Measurements from ENCODE around the gene FTSJ3.
A peak's percentile ranks its signal among the peaks of the same experiment; 100 is the strongest.
"Not testable (repeated sequence)": the region's sequence is repeated elsewhere in the genome, so short reads cannot be mapped to it uniquely, and the experiment has no call there.

Gene FTSJ3

GRCh38 chr17:63843910-63844677 lies 16.6 kb upstream of the FTSJ3 start:
- no peak for DNase-seq (ENCODE audit: low read depth, low spot score)

DNA sequence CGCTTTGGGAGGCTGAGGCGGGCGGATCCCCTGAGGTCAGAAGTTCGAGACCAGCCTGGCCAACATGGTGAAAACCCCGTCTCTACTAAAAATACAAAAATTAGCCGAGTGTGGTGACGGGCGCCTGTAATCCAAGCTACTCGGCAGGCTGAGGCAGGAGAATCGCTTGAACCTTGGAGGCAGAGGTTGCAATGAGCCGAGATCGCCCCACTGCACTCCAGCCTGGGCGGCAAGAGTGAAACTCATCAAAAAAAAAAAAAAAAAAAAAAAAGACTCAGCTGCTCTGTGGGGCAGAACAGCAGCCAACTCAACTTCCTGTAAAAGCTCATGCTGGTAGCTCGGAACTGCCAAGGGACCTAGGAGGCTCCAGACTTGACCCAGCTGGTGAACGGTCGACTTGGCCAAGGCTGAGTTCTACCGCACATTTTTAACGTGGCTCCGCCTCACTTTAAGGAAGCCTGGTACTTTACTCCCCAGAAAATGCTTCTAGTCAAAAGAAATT lies 16.0 kb upstream of the FTSJ3 start:
- not testable (repeated sequence) for DNase-seq (ENCODE audit: low read depth, low spot score)

DNA sequence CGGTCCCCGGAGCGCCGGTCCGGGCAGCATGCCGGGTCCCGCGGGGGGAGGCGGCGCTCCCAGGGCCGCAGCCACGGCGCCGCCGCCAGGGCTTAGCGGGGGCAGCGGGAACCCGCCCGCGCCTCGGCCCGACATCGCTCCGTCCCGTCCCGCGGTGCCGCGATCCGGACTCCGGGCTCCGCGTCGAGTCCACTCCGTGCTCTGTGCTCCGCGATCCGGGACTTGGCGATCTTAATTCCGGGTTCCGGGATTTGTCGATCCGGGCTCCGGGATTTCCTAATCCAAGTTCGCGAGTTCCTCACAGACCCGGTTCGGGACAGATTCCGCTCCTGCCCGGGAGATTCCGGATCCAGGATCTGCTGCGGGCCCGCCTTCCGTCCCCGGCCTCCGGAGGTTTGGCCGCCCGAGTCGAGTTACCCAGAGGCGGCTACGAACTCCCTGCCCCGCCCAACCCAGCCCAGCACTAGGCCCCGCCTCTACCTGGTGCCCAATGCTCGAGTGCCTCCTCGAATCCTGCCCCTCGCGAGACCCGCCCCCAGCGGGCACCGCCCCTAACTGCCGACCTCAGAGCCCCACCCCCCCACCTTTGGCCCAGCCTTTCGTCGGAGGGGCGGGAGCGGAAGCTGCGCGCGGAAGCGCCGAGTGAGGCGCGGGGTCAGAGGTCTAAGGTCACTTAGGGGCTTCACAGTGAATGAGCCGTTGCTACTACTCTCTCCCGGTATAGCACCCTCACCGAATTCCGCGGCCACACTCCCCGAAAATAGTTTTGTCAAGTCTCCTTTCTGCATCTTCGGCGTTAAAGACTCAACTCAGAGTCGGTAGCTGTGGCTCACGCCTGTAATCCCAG lies 15.3 kb upstream of the FTSJ3 start, which contains the start of gene SMARCD2:
TSS of gene SMARCD2 (minus strand) at position 146 of the 847 bp plus-strand sequence. CDS start at position 135, 11 bp downstream.
- DNase-seq (ENCODE audit: low read depth, low spot score), result peak; percentile 94

DNA sequence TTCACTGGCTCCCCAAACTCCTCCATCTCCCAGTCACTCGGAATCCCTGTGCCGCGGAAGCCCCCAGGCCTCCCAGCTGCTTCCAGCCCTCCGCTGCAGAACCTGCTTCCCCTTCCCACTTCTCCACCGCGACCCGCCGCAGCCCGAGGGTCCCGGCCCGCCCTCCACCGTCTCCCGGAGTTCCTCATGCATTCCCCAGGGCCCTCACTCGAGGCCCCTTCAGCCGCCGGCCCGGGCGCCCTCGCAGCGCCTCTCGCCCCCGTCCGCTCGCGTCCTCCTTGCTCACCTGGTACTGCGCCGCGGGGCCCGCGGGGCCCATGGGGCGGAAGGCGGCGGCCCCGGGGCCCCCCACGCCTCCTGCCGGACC lies 14.7 kb upstream of the FTSJ3 start:
- no peak for DNase-seq (ENCODE audit: low read depth, low spot score)

GRCh38 chr17:63841350-63842172 lies 14.1 kb upstream of the FTSJ3 start:
- DNase-seq (ENCODE audit: low read depth, low spot score), result no peak

DNA sequence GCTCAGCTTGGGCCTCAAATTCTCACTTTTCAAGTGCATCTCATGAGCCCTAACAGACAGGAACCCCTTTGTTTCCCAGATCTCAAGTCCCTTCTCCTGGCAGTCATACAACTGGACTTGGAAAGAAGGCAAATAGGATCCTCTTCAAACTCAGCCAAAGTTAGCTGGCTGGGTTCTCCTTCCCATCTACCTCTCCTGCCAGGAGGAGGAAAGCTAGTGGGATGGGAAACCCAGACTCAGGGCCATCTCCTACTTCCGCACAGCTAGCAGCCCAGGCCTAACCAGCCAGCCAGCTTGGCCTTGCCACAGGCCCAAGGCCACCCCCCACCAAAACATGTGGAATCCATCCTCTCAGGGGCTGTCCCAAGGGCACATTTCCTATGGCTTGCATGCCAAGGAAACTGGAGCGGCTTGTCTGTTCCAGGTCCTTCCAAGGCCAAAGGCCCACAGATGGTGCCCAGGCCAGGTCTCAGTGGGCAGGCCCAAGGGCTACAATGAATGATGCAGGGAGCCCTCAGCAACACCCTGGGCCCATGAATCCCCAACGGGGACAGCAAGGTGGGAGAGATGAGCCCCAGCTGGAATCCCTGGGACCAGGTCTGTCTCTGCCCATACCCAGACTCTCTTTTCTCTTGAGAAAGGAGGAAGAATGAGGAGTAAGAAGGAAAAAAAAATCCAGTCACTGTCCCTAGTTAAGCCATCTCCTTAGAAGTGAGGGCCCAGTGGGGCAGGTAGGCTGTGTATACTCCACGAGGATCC lies 13.3 kb upstream of the FTSJ3 start:
- no peak for DNase-seq (ENCODE audit: low read depth, low spot score)

DNA sequence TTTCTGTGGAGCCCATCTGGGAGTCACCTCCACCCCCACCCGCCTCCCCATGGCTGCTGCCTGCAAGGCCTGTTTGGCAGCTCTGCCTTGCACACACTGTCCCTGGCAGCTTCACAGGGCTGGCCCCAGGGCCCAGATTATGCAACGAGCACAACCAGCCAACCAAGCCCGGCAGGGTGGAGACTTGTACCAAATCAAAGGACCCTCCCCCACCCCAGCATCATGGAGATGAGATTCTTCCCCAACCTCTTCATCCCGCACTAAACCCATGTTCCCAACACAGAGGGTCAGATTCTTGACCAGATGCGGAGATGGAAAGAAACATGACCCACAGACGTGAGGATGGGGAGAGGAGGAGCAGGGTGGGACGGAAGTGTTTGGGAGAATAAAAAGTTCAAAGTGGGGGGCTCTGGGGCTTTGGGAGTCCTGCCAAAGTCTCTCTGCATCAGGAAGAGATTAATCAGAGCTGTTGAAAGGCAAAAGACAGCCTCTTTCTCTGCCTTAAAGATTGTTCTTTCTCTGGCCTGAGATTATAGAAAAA lies 11.2 kb upstream of the FTSJ3 start:
- DNase-seq (ENCODE audit: low read depth, low spot score), result no peak

- no peak for DNase-seq (ENCODE audit: low read depth, low spot score)
These were observed 10.6 kb upstream of the FTSJ3 start for GRCh38 chr17:63837962-63838600.

DNA sequence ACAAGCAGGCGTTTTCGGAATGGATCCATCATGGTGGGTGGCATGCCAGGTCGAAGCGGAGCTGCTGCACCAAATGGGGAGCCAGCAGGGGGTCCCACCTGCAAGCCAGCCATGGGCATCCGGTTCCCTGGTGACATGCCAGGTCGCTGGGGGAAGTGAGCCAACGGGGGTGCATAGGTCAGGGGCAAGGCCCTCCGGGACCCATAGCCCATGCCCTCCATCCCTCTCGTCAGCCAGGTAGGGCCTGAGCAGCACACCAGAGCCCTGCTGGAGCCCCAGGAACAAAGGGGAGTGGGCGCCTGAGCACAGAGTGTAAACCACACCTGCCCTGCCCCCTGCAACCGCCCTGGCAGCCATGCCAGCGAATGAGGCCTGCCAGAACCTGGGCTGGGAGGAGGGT lies 10.0 kb upstream of the FTSJ3 start:
- DNase-seq (ENCODE audit: low read depth, low spot score), result no peak

- no peak for DNase-seq (ENCODE audit: low read depth, low spot score)
These were observed 9.3 kb upstream of the FTSJ3 start for GRCh38 chr17:63836811-63837210.

DNA sequence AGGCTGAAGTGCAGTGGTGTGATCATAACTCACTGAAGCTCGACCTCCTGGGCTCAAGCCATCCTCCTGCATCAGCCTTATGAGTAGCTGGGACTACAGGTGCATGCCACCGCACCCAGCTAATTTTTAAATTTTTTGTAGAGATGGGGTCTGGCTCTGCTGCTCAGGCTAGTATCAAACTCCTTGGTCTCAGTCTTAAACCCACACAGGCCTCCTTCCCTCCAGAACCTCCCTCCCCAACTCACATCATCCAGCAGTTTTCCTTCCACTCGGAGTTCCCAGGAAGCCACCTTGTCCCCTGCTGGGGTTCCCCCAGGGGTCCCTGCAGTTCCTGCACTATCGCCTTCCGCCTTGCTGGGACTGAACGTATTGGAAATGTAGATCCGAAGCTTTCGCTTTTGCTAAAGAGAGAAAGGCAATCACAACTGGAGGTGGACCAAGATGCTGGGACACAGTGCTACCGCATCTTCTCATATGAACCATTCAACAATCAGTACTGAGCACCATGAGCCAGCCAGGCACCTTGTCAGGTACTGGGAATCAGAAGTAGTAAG lies 7.8 kb upstream of the FTSJ3 start:
- DNase-seq (ENCODE audit: low read depth, low spot score), result no peak

GRCh38 chr17:63834431-63835166 lies 7.1 kb upstream of the FTSJ3 start:
- peak; percentile 47 for DNase-seq (ENCODE audit: low read depth, low spot score)

GRCh38 chr17:63833741-63834373 lies 6.4 kb upstream of the FTSJ3 start:
- no peak for DNase-seq (ENCODE audit: low read depth, low spot score)

DNA sequence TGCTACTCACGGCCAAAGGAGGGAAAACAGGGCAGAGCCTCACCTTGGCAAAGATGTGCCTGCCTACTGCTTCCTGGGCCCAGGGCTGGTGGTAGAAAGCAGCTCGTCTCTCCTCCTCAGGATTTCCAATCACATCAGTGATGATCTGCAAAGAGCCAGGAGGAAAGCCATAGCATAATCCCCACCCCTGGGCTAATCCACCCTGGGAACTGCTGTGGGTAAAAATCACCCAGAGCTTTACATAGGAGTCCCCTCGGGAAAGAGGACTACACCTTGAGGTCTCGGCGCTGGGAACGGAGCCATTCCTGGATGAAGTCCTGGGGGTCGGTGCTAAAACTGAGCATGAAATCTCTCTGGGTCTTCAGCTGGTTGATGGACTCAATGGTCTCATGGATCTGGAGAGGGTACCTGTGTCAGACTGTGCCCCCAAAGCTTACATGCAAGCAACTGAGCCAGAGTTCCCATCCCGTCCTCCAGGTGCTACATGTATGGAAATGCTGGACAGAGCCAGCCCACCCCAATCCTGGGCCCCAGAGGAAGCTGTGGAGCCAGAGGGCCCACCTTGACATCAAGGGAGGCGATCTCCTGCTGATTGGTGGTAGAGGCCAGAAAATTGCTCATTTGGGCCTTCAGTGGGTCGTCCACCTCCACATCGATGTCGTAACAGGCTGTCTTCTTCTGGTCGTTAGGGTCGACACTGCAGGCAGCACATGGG lies 5.7 kb upstream of the FTSJ3 start:
- DNase-seq (ENCODE audit: low read depth, low spot score), result no peak

DNA sequence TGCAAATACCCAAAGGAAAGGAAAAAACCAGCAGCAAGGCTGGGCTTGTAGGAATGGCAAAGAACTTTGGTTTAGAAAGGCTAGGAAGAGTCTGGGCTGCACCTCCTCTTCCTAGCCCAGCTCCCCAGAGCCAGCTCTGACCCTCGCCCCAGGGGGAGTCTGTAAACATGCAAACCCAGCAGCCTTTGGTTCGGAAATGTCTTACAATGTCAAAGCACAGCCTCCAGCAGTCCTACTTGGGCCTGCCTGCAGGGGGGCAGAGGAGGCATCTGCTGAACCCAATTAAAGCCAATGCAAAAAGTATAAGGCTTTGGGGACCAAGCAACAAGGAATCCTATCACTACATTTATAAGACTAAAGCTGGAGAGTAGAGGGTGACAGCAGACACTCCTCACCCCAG lies 5.0 kb upstream of the FTSJ3 start:
- DNase-seq (ENCODE audit: low read depth, low spot score), result no peak

DNA sequence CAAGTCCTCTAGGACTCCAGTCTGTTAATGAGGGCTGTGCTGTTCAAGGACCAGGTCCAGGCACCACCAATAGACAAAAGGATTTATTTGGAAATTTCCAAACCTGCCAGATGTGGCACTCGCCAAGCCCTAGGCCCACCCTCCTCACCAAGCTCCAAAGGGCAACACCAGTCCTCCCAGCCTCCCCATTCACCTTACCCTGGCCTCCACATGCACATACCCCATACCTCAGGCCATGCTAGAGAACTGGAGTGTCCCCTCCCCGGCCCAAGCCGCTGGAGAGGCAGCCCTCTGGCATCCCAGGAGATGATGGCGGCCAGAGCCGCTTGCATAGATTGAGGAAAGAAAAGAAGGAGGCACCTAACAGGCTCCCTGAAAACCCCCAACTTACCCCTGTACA lies 4.6 kb upstream of the FTSJ3 start:
- DNase-seq (ENCODE audit: low read depth, low spot score), result no peak

- DNase-seq (ENCODE audit: low read depth, low spot score), result no peak
These were observed 4.0 kb upstream of the FTSJ3 start for GRCh38 chr17:63831505-63831904.

DNA sequence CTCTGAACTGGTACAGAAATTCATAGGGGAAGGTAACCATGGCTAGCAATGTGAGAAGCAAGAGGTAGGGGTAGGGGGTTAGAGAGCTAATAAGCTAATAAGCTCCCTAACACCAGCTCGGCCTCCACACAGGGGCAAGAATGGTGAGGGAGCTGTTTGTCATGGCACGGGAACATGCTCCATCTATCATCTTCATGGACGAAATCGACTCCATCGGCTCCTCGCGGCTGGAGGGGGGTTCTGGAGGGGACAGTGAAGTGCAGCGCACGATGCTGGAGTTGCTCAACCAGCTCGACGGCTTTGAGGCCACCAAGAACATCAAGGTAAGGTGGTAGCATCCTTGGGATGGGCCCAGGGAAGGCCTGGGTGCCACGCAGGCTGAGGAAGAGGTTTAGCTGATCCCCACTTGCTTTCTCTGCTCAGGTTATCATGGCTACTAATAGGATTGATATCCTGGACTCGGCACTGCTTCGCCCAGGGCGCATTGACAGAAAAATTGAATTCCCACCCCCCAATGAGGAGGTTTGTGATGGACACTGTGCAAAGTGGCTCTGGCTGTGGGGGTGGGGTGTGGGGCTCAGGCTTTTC lies 3.5 kb upstream of the FTSJ3 start:
- DNase-seq (ENCODE audit: low read depth, low spot score), result no peak
